ENCODE data around the gene CATSPERE.

DNA sequence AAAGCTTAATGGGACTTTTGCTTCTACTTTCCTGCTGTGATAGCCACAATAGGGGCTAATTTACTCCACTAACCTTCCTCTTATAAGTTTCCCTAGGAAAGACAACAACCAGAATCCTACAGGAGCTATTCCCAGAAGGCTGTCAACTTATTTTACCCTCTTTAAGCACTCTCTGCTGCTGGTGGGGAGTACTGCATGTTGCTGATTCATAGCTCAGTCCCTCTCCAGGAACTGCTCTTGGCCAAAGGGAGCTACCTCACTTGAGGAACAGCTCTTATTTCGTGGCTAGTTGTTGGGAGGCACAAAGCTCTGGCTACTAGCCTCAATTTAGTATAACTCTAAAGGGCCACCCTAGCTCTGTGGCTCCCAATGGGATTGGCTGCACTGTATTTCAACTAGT lies 46.5 kb upstream of the CATSPERE start:
- no peak for TF ChIP-seq EZH2 (IDR thresholded peaks at IDR 0.05; ENCODE audit: borderline replicate concordance, low read length)
- TF ChIP-seq CTCF (IDR thresholded peaks at IDR 0.05; ENCODE audit: low read length): no peak

All from OCI-LY1 (cell line).